HEK293T (cell line): ENCODE measurements around the gene OXNAD1.

Experiments used
- BHLHE40 ChIP-seq: fragments of 450-650 bp; IDR thresholded peaks from 2 replicates; pipeline ENCODE4 v1.6.1; 2016; ENCODE audit warnings: mild to moderate bottlenecking, moderate library complexity, borderline replicate concordance
- CTBP1 ChIP-seq: fragments of 450-650 bp; IDR thresholded peaks from 2 replicates; pipeline ENCODE4 v1.6.1; 2016; ENCODE audit warnings: borderline replicate concordance
- ELF4 ChIP-seq: fragments of 450-650 bp; IDR thresholded peaks from 2 replicates; pipeline ENCODE4 v1.6.1; 2017; ENCODE audit warnings: antibody characterized with exemption
- FOXA1 ChIP-seq: fragments of 450-650 bp; IDR thresholded peaks from 2 replicates; pipeline ENCODE4 v1.6.1; 2016; ENCODE audit warnings: mild to moderate bottlenecking
- FOXK2 ChIP-seq: fragments of 450-650 bp; IDR thresholded peaks from 2 replicates; pipeline ENCODE4 v1.6.1; 2016; ENCODE audit warnings: mild to moderate bottlenecking
- FOXM1 ChIP-seq: fragments of 450-650 bp; IDR thresholded peaks from 2 replicates; pipeline ENCODE4 v1.6.1; 2017; ENCODE audit warnings: mild to moderate bottlenecking, borderline replicate concordance
- HDGF ChIP-seq: fragments of 450-650 bp; IDR thresholded peaks from 2 replicates; pipeline ENCODE4 v1.6.1; 2017; ENCODE audit warnings: antibody characterized with exemption, borderline replicate concordance
- NFRKB ChIP-seq: fragments of 450-650 bp; IDR thresholded peaks from 2 replicates; pipeline ENCODE4 v1.6.1; 2016; ENCODE audit warnings: mild to moderate bottlenecking, moderate library complexity
- PKNOX1 ChIP-seq: fragments of 450-650 bp; IDR thresholded peaks from 2 replicates; pipeline ENCODE4 v1.6.1; 2016
- SP1 ChIP-seq: fragments of 450-650 bp; IDR thresholded peaks from 2 replicates; pipeline ENCODE4 v1.6.1; 2017
- SUZ12 ChIP-seq: fragments of 450-650 bp; IDR thresholded peaks from 2 replicates; pipeline ENCODE4 v1.6.1; 2016; ENCODE audit warnings: mild to moderate bottlenecking
- TARDBP ChIP-seq: fragments of 450-650 bp; IDR thresholded peaks from 2 replicates; pipeline ENCODE4 v1.6.1; 2016
- ZNF384 ChIP-seq: fragments of 450-650 bp; IDR thresholded peaks from 2 replicates; pipeline ENCODE4 v1.6.1; 2016

GRCh38 chr3:16346413-16347081, 81.5 kb downstream of the OXNAD1 start:
- TF ChIP-seq BHLHE40 (no peak), SUZ12 (no peak), FOXK2 (no peak), HDGF (no peak), TARDBP (no peak), FOXA1 (no peak), FOXM1 (no peak), SP1 (no peak), NFRKB (no peak), PKNOX1 (no peak), ELF4 (no peak), CTBP1 (no peak), ZNF384 (no peak)
